PFSK-1 (cell line): ENCODE data around the gene BCORL1.

Source experiments
- FOXP2 ChIP-seq: optimal IDR thresholded peaks from 2 replicates; pipeline ENCODE3; 2011; ENCODE audit warnings: borderline replicate concordance, control low read depth, inconsistent platforms; ENCODE audit not compliant: insufficient read depth; ENCODE audit errors: extremely low read length, extremely low read depth
- POLR2AphosphoS5 ChIP-seq: IDR thresholded peaks from 2 replicates; pipeline ENCODE4 v1.6.1; 2012; ENCODE audit warnings: low read depth, mild to moderate bottlenecking, control low read depth, low read length, moderate library complexity
- REST ChIP-seq, 2 experiments: IDR thresholded peaks; 2 replicates each; pipeline versions ENCODE4 v1.6.1 to v1.8.0; 2011 to 2012; ENCODE audit warnings: low read depth in 2 of 2, low read length in 2 of 2, control low read depth in 1 of 2, inconsistent platforms in 1 of 2, mild to moderate bottlenecking in 1 of 2, moderate library complexity in 1 of 2; ENCODE audit not compliant: insufficient read depth in 1 of 2
- SIN3A ChIP-seq: IDR thresholded peaks from 2 replicates; pipeline ENCODE4 v1.6.1; 2012; ENCODE audit warnings: mild to moderate bottlenecking, low read length, moderate library complexity, borderline replicate concordance; ENCODE audit not compliant: insufficient read depth
- TAF1 ChIP-seq: IDR thresholded peaks from 2 replicates; pipeline ENCODE4 v1.6.1; 2012; ENCODE audit warnings: low read length, control low read depth, borderline replicate concordance; ENCODE audit not compliant: insufficient read depth

BCORL1 gene

GRCh38 chrX:130034178-130034577 is 51.7 kb downstream of the BCORL1 start:
- TF ChIP-seq POLR2AphosphoS5 (no peak), REST (IDR thresholded peaks at IDR 0.05; ENCODE audit: insufficient read depth in 1 of 2, low read depth in 2 of 2, low read length in 2 of 2) (no peak), SIN3A (no peak), TAF1 (no peak), FOXP2 (no peak)

- TF ChIP-seq REST (IDR thresholded peaks at IDR 0.05; ENCODE audit: insufficient read depth in 1 of 2, low read depth in 2 of 2, low read length in 2 of 2), result no peak
- TF ChIP-seq FOXP2, result no peak
- no peak for TF ChIP-seq SIN3A
- no peak for TF ChIP-seq TAF1
- TF ChIP-seq POLR2AphosphoS5, result no peak
Observed at GRCh38 chrX:130039847-130040246, 57.4 kb downstream of the BCORL1 start.

- TF ChIP-seq POLR2AphosphoS5 (no peak), FOXP2 (no peak), TAF1 (no peak), REST (IDR thresholded peaks at IDR 0.05; ENCODE audit: insufficient read depth in 1 of 2, low read depth in 2 of 2, low read length in 2 of 2) (no peak), SIN3A (no peak)
Observed at GRCh38 chrX:130047416-130047815, 65.0 kb downstream of the BCORL1 start.

GRCh38 chrX:130048686-130049222 is 66.3 kb downstream of the BCORL1 start:
- no peak for TF ChIP-seq TAF1
- TF ChIP-seq REST (IDR thresholded peaks at IDR 0.05; ENCODE audit: insufficient read depth in 1 of 2, low read depth in 2 of 2, low read length in 2 of 2), result no peak
- TF ChIP-seq POLR2AphosphoS5, result no peak

GRCh38 chrX:130049821-130050220 is 67.4 kb downstream of the BCORL1 start:
- TF ChIP-seq POLR2AphosphoS5 (no peak), REST (IDR thresholded peaks at IDR 0.05; ENCODE audit: insufficient read depth in 1 of 2, low read depth in 2 of 2, low read length in 2 of 2) (no peak), FOXP2 (no peak), TAF1 (no peak), SIN3A (no peak)
